ENCODE measurements around the gene RHD.
"Not testable (repeated sequence)": the region's sequence is repeated elsewhere in the genome, so short reads cannot be mapped to it uniquely, and the experiment has no call there.

The RHD gene

GRCh38 chr1:25247024-25247828, 25.1 kb upstream of the RHD start, which contains the start of gene RSRP1:
Gene RSRP1, minus strand, starts transcription at chr1:25247454. Its CDS starts 491 bp downstream, at chr1:25246963.
- Mint-ChIP-seq H3K36me3 (peaks cover 72% of the 10 kb centered on the region), H3K9me3 (no peaks in the 10 kb centered on the region), H3K4me1 (peaks cover 50% of the 10 kb centered on the region), H3K27ac (peak within 1 kb of the TSS; percentile 99), H3K4me3 (peak within 1 kb of the TSS; percentile 93)
- ATAC-seq (peak; percentile 86), DNase-seq (ENCODE audit: low spot score in 2 of 2) (peak; percentile 98 to 100)

- Mint-ChIP-seq H3K4me3 (peak overlapping the region; percentile 93), H3K4me1 (peaks cover 41% of the 10 kb centered on the region), H3K27ac (peak overlapping the region; percentile 99), H3K36me3 (peaks cover 64% of the 10 kb centered on the region), H3K9me3 (no peaks in the 10 kb centered on the region)
- ATAC-seq (peak; percentile 65), DNase-seq (ENCODE audit: low spot score in 2 of 2) (no peak)
These were observed 24.2 kb upstream of the RHD start for GRCh38 chr1:25247829-25248754.

GRCh38 chr1:25253911-25254310, 18.4 kb upstream of the RHD start:
- no peak overlapping the region for H3K4me3 Mint-ChIP-seq
- no peaks in the 10 kb centered on the region for H3K9me3 Mint-ChIP-seq
- DNase-seq (ENCODE audit: low spot score in 2 of 2) = no peak
- peaks cover 6% of the 10 kb centered on the region for H3K36me3 Mint-ChIP-seq
- no peak overlapping the region for H3K27ac Mint-ChIP-seq
- H3K4me1 Mint-ChIP-seq = no peaks in the 10 kb centered on the region
- ATAC-seq = no peak

GRCh38 chr1:25255706-25256577, 16.4 kb upstream of the RHD start:
- peak overlapping the region; percentile 45 for H3K27ac Mint-ChIP-seq
- no peak for ATAC-seq
- no peak overlapping the region for H3K4me3 Mint-ChIP-seq
- peaks cover 10% of the 10 kb centered on the region for H3K4me1 Mint-ChIP-seq
- peaks cover 5% of the 10 kb centered on the region for H3K36me3 Mint-ChIP-seq
- no peaks in the 10 kb centered on the region for H3K9me3 Mint-ChIP-seq
- DNase-seq (ENCODE audit: low spot score in 2 of 2) = no peak

GRCh38 chr1:25256578-25256965, 15.7 kb upstream of the RHD start:
- ATAC-seq = no peak
- DNase-seq (ENCODE audit: low spot score in 2 of 2) = no peak
- Mint-ChIP-seq H3K9me3 (no peaks in the 10 kb centered on the region), H3K36me3 (peaks cover 10% of the 10 kb centered on the region), H3K4me3 (no peak overlapping the region), H3K4me1 (peaks cover 10% of the 10 kb centered on the region), H3K27ac (peak overlapping the region; percentile 45)

- ATAC-seq (no peak), DNase-seq (ENCODE audit: low spot score in 2 of 2) (no peak)
- H3K4me3 Mint-ChIP-seq = no peak overlapping the region
- H3K36me3 Mint-ChIP-seq = peaks cover 16% of the 10 kb centered on the region
- H3K27ac Mint-ChIP-seq = no peak overlapping the region
- H3K9me3 Mint-ChIP-seq = no peaks in the 10 kb centered on the region
- peaks cover 10% of the 10 kb centered on the region for H3K4me1 Mint-ChIP-seq
These were observed 15.1 kb upstream of the RHD start for GRCh38 chr1:25257196-25257595.

GRCh38 chr1:25259813-25260212, 12.5 kb upstream of the RHD start:
- Mint-ChIP-seq H3K27ac (peak overlapping the region; percentile 67), H3K36me3 (peaks cover 23% of the 10 kb centered on the region), H3K4me1 (peaks cover 18% of the 10 kb centered on the region)
- H3K9me3 Mint-ChIP-seq; DNase-seq (ENCODE audit: low spot score in 2 of 2); H3K4me3 Mint-ChIP-seq: not testable (repeated sequence)
- ATAC-seq = peak; percentile 96

- peak overlapping the region; percentile 67 for H3K27ac Mint-ChIP-seq
- DNase-seq (ENCODE audit: low spot score in 2 of 2); ATAC-seq; H3K4me3 Mint-ChIP-seq; H3K9me3 Mint-ChIP-seq: not testable (repeated sequence)
- peaks cover 18% of the 10 kb centered on the region for H3K4me1 Mint-ChIP-seq
- H3K36me3 Mint-ChIP-seq = peaks cover 23% of the 10 kb centered on the region
These were observed 12.0 kb upstream of the RHD start for GRCh38 chr1:25260336-25260735.

GRCh38 chr1:25266554-25267287, 5.6 kb upstream of the RHD start:
- not testable (repeated sequence) for DNase-seq (ENCODE audit: low spot score in 2 of 2); H3K9me3 Mint-ChIP-seq; H3K4me1 Mint-ChIP-seq
- H3K4me3 Mint-ChIP-seq = peak overlapping the region; percentile 86
- peak overlapping the region; percentile 77 for H3K27ac Mint-ChIP-seq
- peak; percentile 50 for ATAC-seq
- peaks cover 17% of the 10 kb centered on the region for H3K36me3 Mint-ChIP-seq

GRCh38 chr1:25267288-25268142, 4.8 kb upstream of the RHD start:
- Mint-ChIP-seq H3K36me3 (peaks cover 10% of the 10 kb centered on the region), H3K4me3 (peak overlapping the region; percentile 78), H3K27ac (peak overlapping the region; percentile 91)
- H3K9me3 Mint-ChIP-seq, H3K4me1 Mint-ChIP-seq: not testable (repeated sequence)
- ATAC-seq (peak; percentile 88), DNase-seq (ENCODE audit: low spot score in 2 of 2) (peak; percentile 95 to 98)

- not testable (repeated sequence) for H3K4me1 Mint-ChIP-seq; H3K9me3 Mint-ChIP-seq; ATAC-seq; DNase-seq (ENCODE audit: low spot score in 2 of 2); H3K36me3 Mint-ChIP-seq
- Mint-ChIP-seq H3K4me3 (peak overlapping the region; percentile 78), H3K27ac (peak overlapping the region; percentile 91)
These were observed 4.1 kb upstream of the RHD start for GRCh38 chr1:25268143-25268760.

GRCh38 chr1:25275648-25276047, 3.3 kb downstream of the RHD start:
- H3K36me3 Mint-ChIP-seq; H3K27ac Mint-ChIP-seq; DNase-seq (ENCODE audit: low spot score in 2 of 2); ATAC-seq; H3K9me3 Mint-ChIP-seq; H3K4me3 Mint-ChIP-seq; H3K4me1 Mint-ChIP-seq: not testable (repeated sequence)

GRCh38 chr1:25277295-25277694, 5.0 kb downstream of the RHD start:
- not testable (repeated sequence) for H3K9me3 Mint-ChIP-seq, H3K27ac Mint-ChIP-seq

More at GRCh38 chr1:25277295-25277694, 5.0 kb downstream of the RHD start:
- not testable (repeated sequence) for H3K4me3 Mint-ChIP-seq; DNase-seq (ENCODE audit: low spot score in 2 of 2); H3K36me3 Mint-ChIP-seq; ATAC-seq; H3K4me1 Mint-ChIP-seq

All from stimulated activated effector memory CD8-positive, alpha-beta T cell treated with anti-CD3 and anti-CD28 coated beads, Interleukin-12 subunit alpha, Interleukin-12 subunit beta, amount 100 ng/mL, for 72 hours (primary cell).